Measurements from ENCODE around the gene DGKI.

DGKI gene

GRCh38 chr7:137846827-137847567 is at the start of gene DGKI:
Gene DGKI, minus strand, starts transcription at chr7:137846974.
- Mint-ChIP-seq H3K9me3 (no peaks in the 10 kb centered on the region), H3K4me3 (peak within 1 kb of the TSS; percentile 79), H3K36me3 (ENCODE audit: low read depth) (no peaks in the 10 kb centered on the region), H3K27ac (peak within 1 kb of the TSS; percentile 16), H3K27me3 (ENCODE audit: low read depth) (peaks cover 59% of the 10 kb centered on the region), H3K4me1 (ENCODE audit: low read depth) (peaks cover 5% of the 10 kb centered on the region)

- H3K4me1 Mint-ChIP-seq (ENCODE audit: low read depth), result peaks cover 22% of the 10 kb centered on the region
- no peaks in the 10 kb centered on the region for H3K27me3 Mint-ChIP-seq (ENCODE audit: low read depth)
- H3K27ac Mint-ChIP-seq, result peak overlapping the region; percentile 82
- H3K36me3 Mint-ChIP-seq (ENCODE audit: low read depth), result peaks cover 31% of the 10 kb centered on the region
- H3K4me3 Mint-ChIP-seq, result peak overlapping the region; percentile 50
- no peaks in the 10 kb centered on the region for H3K9me3 Mint-ChIP-seq
Measured at GRCh38 chr7:137895301-137896221, 48.8 kb upstream of the DGKI start.

GRCh38 chr7:137893143-137893742 is 46.5 kb upstream of the DGKI start:
- Mint-ChIP-seq H3K36me3 (ENCODE audit: low read depth) (peaks cover 33% of the 10 kb centered on the region), H3K9me3 (no peaks in the 10 kb centered on the region), H3K27ac (no peak overlapping the region), H3K4me1 (ENCODE audit: low read depth) (peaks cover 18% of the 10 kb centered on the region), H3K4me3 (no peak overlapping the region), H3K27me3 (ENCODE audit: low read depth) (no peaks in the 10 kb centered on the region)

GRCh38 chr7:137891016-137891655 is 44.4 kb upstream of the DGKI start:
- peaks cover 17% of the 10 kb centered on the region for H3K4me1 Mint-ChIP-seq (ENCODE audit: low read depth)
- H3K27me3 Mint-ChIP-seq (ENCODE audit: low read depth), result no peaks in the 10 kb centered on the region
- H3K36me3 Mint-ChIP-seq (ENCODE audit: low read depth), result peaks cover 23% of the 10 kb centered on the region
- no peaks in the 10 kb centered on the region for H3K9me3 Mint-ChIP-seq
- H3K27ac Mint-ChIP-seq, result no peak overlapping the region
- no peak overlapping the region for H3K4me3 Mint-ChIP-seq

GRCh38 chr7:137890449-137890921 is 43.7 kb upstream of the DGKI start:
- H3K27ac Mint-ChIP-seq, result peak overlapping the region; percentile 33
- no peak overlapping the region for H3K4me3 Mint-ChIP-seq
- H3K4me1 Mint-ChIP-seq (ENCODE audit: low read depth), result peaks cover 15% of the 10 kb centered on the region

GRCh38 chr7:137888241-137888640 is 41.5 kb upstream of the DGKI start:
- H3K27me3 Mint-ChIP-seq (ENCODE audit: low read depth), result no peaks in the 10 kb centered on the region

More at GRCh38 chr7:137890449-137890921, 43.7 kb upstream of the DGKI start:
- Mint-ChIP-seq H3K36me3 (ENCODE audit: low read depth) (peaks cover 19% of the 10 kb centered on the region), H3K9me3 (no peaks in the 10 kb centered on the region), H3K27me3 (ENCODE audit: low read depth) (no peaks in the 10 kb centered on the region)

GRCh38 chr7:137886746-137887145 is 40.0 kb upstream of the DGKI start:
- Mint-ChIP-seq H3K27me3 (ENCODE audit: low read depth) (no peaks in the 10 kb centered on the region), H3K4me3 (no peak overlapping the region), H3K9me3 (no peaks in the 10 kb centered on the region), H3K27ac (no peak overlapping the region), H3K4me1 (ENCODE audit: low read depth) (peaks cover 23% of the 10 kb centered on the region), H3K36me3 (ENCODE audit: low read depth) (peaks cover 24% of the 10 kb centered on the region)

More at GRCh38 chr7:137888241-137888640, 41.5 kb upstream of the DGKI start:
- Mint-ChIP-seq H3K27ac (no peak overlapping the region), H3K4me1 (ENCODE audit: low read depth) (peaks cover 12% of the 10 kb centered on the region), H3K9me3 (no peaks in the 10 kb centered on the region), H3K36me3 (ENCODE audit: low read depth) (peaks cover 19% of the 10 kb centered on the region), H3K4me3 (no peak overlapping the region)

GRCh38 chr7:137886281-137886680 is 39.5 kb upstream of the DGKI start:
- Mint-ChIP-seq H3K27me3 (ENCODE audit: low read depth) (no peaks in the 10 kb centered on the region), H3K4me3 (no peak overlapping the region), H3K4me1 (ENCODE audit: low read depth) (peaks cover 25% of the 10 kb centered on the region), H3K27ac (no peak overlapping the region), H3K36me3 (ENCODE audit: low read depth) (peaks cover 28% of the 10 kb centered on the region), H3K9me3 (no peaks in the 10 kb centered on the region)

GRCh38 chr7:137885678-137886077 is 38.9 kb upstream of the DGKI start:
- H3K4me3 Mint-ChIP-seq, result no peak overlapping the region
- peaks cover 25% of the 10 kb centered on the region for H3K4me1 Mint-ChIP-seq (ENCODE audit: low read depth)
- H3K27ac Mint-ChIP-seq, result no peak overlapping the region
- H3K9me3 Mint-ChIP-seq, result no peaks in the 10 kb centered on the region
- no peaks in the 10 kb centered on the region for H3K27me3 Mint-ChIP-seq (ENCODE audit: low read depth)
- peaks cover 28% of the 10 kb centered on the region for H3K36me3 Mint-ChIP-seq (ENCODE audit: low read depth)

GRCh38 chr7:137882806-137883205 is 36.0 kb upstream of the DGKI start:
- Mint-ChIP-seq H3K27me3 (ENCODE audit: low read depth) (no peaks in the 10 kb centered on the region), H3K36me3 (ENCODE audit: low read depth) (peaks cover 46% of the 10 kb centered on the region), H3K4me3 (no peak overlapping the region), H3K4me1 (ENCODE audit: low read depth) (peaks cover 29% of the 10 kb centered on the region), H3K9me3 (no peaks in the 10 kb centered on the region), H3K27ac (no peak overlapping the region)

- no peaks in the 10 kb centered on the region for H3K9me3 Mint-ChIP-seq
- peak overlapping the region; percentile 69 for H3K27ac Mint-ChIP-seq
- H3K36me3 Mint-ChIP-seq (ENCODE audit: low read depth), result peaks cover 48% of the 10 kb centered on the region
- no peak overlapping the region for H3K4me3 Mint-ChIP-seq
- no peaks in the 10 kb centered on the region for H3K27me3 Mint-ChIP-seq (ENCODE audit: low read depth)
- peaks cover 29% of the 10 kb centered on the region for H3K4me1 Mint-ChIP-seq (ENCODE audit: low read depth)
Measured at GRCh38 chr7:137882261-137882668, 35.5 kb upstream of the DGKI start.

- Mint-ChIP-seq H3K27me3 (ENCODE audit: low read depth) (no peaks in the 10 kb centered on the region), H3K36me3 (ENCODE audit: low read depth) (peaks cover 50% of the 10 kb centered on the region), H3K27ac (peak overlapping the region; percentile 69), H3K4me3 (no peak overlapping the region), H3K4me1 (ENCODE audit: low read depth) (peaks cover 29% of the 10 kb centered on the region), H3K9me3 (no peaks in the 10 kb centered on the region)
Measured at GRCh38 chr7:137881607-137882260, 35.0 kb upstream of the DGKI start.

- H3K27me3 Mint-ChIP-seq (ENCODE audit: low read depth), result no peaks in the 10 kb centered on the region
- peaks cover 22% of the 10 kb centered on the region for H3K4me1 Mint-ChIP-seq (ENCODE audit: low read depth)
- no peak overlapping the region for H3K4me3 Mint-ChIP-seq
- H3K9me3 Mint-ChIP-seq, result no peaks in the 10 kb centered on the region
- H3K27ac Mint-ChIP-seq, result no peak overlapping the region
- H3K36me3 Mint-ChIP-seq (ENCODE audit: low read depth), result peaks cover 53% of the 10 kb centered on the region
Measured at GRCh38 chr7:137880432-137880831, 33.7 kb upstream of the DGKI start.

Data from T-helper 1 cell treated with Interleukin-12 subunit alpha and Interleukin-12 subunit beta and Interleukin-4 antibody, amounts not matched to agents 30 μg/mL and 1 μg/mL, for 36 hours (primary cell).